Loucy (cell line): ENCODE measurements around the gene CHN1.

Experiments
- H2AFZ ChIP-seq: fragments of 200-600 bp; sonication (generic); 2 replicates; pipeline ENCODE4 v1.6.0; 2016; ENCODE audit warnings: antibody characterized with exemption, mild to moderate bottlenecking, low read length, moderate library complexity
- H3F3A ChIP-seq: fragments of 200-600 bp; 2 replicates; pipeline ENCODE4 v1.6.0; 2016; ENCODE audit warnings: antibody characterized with exemption, low read depth, mild to moderate bottlenecking
- H3K27me3 ChIP-seq: fragments of 200-600 bp; sonication (generic); 2 replicates; pipeline ENCODE4 v1.6.1; 2014; ENCODE audit warnings: low read length, mild to moderate bottlenecking; ENCODE audit not compliant: insufficient read depth, poor library complexity, severe bottlenecking
- H3K36me3 ChIP-seq: fragments of 200-600 bp; sonication (generic); 2 replicates; pipeline ENCODE4 v1.6.1; 2016; ENCODE audit warnings: low read length; ENCODE audit not compliant: insufficient read depth
- H3K4me1 ChIP-seq: fragments of 200-600 bp; sonication (generic); 2 replicates; pipeline ENCODE4 v1.5.1; 2014; ENCODE audit warnings: low read length, mild to moderate bottlenecking; ENCODE audit not compliant: insufficient read depth, poor library complexity, severe bottlenecking
- H3K4me2 ChIP-seq: fragments of 200-600 bp; sonication (generic); 2 replicates; pipeline ENCODE4 v1.6.0; 2014; ENCODE audit warnings: antibody characterized with exemption, low read length, low read depth, mild to moderate bottlenecking; ENCODE audit not compliant: poor library complexity, severe bottlenecking
- H3K4me3 ChIP-seq: fragments of 200-600 bp; sonication (generic); 2 replicates; pipeline ENCODE4 v1.5.1; 2014; ENCODE audit warnings: low read length, mild to moderate bottlenecking, mixed read lengths; ENCODE audit not compliant: poor library complexity, severe bottlenecking
- H3K79me2 ChIP-seq: fragments of 200-600 bp; sonication (generic); 2 replicates; pipeline ENCODE4 v1.6.1; 2014; ENCODE audit warnings: low read length; ENCODE audit not compliant: insufficient read depth
- H3K9ac ChIP-seq: fragments of 200-600 bp; sonication (generic); 2 replicates; pipeline ENCODE4 v1.6.0; 2014; ENCODE audit warnings: mild to moderate bottlenecking, low read depth, low read length, moderate library complexity; ENCODE audit not compliant: poor library complexity, severe bottlenecking
- H3K9me2 ChIP-seq: fragments of 200-600 bp; sonication (generic); replicated peaks from 2 replicates; pipeline ENCODE4 v1.6.1; 2016; ENCODE audit warnings: low read depth, low read length, mixed read lengths
- H3K9me3 ChIP-seq: fragments of 200-600 bp; sonication (generic); 2 replicates; pipeline ENCODE4 v1.6.1; 2014; ENCODE audit warnings: mild to moderate bottlenecking, antibody characterized with exemption, low read length, low read depth; ENCODE audit not compliant: insufficient read depth
- H4K20me1 ChIP-seq: fragments of 200-600 bp; sonication (generic); 2 replicates; pipeline ENCODE4 v1.6.0; 2014; ENCODE audit warnings: antibody characterized with exemption, low read length, mild to moderate bottlenecking; ENCODE audit not compliant: insufficient read depth, poor library complexity, severe bottlenecking
- CTCF ChIP-seq: fragments of 200-600 bp; sonication (generic); conservative IDR thresholded peaks from 2 replicates; pipeline ENCODE4 v1.5.1; 2014; ENCODE audit warnings: mild to moderate bottlenecking, antibody characterized with exemption, low read length
- EZH2phosphoT487 ChIP-seq: fragments of 200-600 bp; IDR thresholded peaks from 2 replicates; pipeline ENCODE4 v1.6.1; 2018; ENCODE audit warnings: antibody characterized with exemption, mild to moderate bottlenecking, moderate library complexity, borderline replicate concordance

The CHN1 gene

GRCh38 chr2:175004980-175005732 lies at the start of gene CHN1:
CHN1 (minus strand) TSS chr2:175005381; CDS start chr2:175004912, 469 bp downstream.
- H2AFZ ChIP-seq = no peak within 1 kb of the TSS

GRCh38 chr2:175054340-175054739 lies 49.2 kb upstream of the CHN1 start:
- no peaks in the 10 kb centered on the region for H3K36me3 ChIP-seq
- H3F3A ChIP-seq = no peaks in the 10 kb centered on the region
- H3K27me3 ChIP-seq = no peaks in the 10 kb centered on the region
- no peaks in the 10 kb centered on the region for H4K20me1 ChIP-seq
- no peaks in the 10 kb centered on the region for H3K9me3 ChIP-seq
- no peak overlapping the region for H3K4me3 ChIP-seq
- no peak overlapping the region for H3K9ac ChIP-seq
- H3K4me1 ChIP-seq = no peaks in the 10 kb centered on the region
- no peak overlapping the region for H2AFZ ChIP-seq
- H3K9me2 ChIP-seq = no peaks in the 10 kb centered on the region
- TF ChIP-seq CTCF = no peak
- TF ChIP-seq EZH2phosphoT487 = no peak
- H3K79me2 ChIP-seq = no peaks in the 10 kb centered on the region
- H3K4me2 ChIP-seq = no peak overlapping the region

More at GRCh38 chr2:175004980-175005732, at the start of gene CHN1:
- Histone ChIP-seq H3K4me2 (no peak within 1 kb of the TSS), H3K4me1 (no peaks in the 10 kb centered on the region), H3K4me3 (no peak within 1 kb of the TSS), H3K27me3 (no peaks in the 10 kb centered on the region), H3K79me2 (no peaks in the 10 kb centered on the region), H3K36me3 (no peaks in the 10 kb centered on the region), H3K9ac (no peak within 1 kb of the TSS), H3K9me3 (no peaks in the 10 kb centered on the region), H4K20me1 (no peaks in the 10 kb centered on the region), H3F3A (no peaks in the 10 kb centered on the region), H3K9me2 (no peaks in the 10 kb centered on the region)
- TF ChIP-seq CTCF (no peak), EZH2phosphoT487 (no peak)

GRCh38 chr2:175049661-175050060 lies 44.5 kb upstream of the CHN1 start:
- Histone ChIP-seq H3K4me2 (no peak overlapping the region), H3K36me3 (no peaks in the 10 kb centered on the region), H3K4me3 (no peak overlapping the region), H4K20me1 (no peaks in the 10 kb centered on the region), H3K79me2 (no peaks in the 10 kb centered on the region), H3K9me2 (no peaks in the 10 kb centered on the region), H2AFZ (no peak overlapping the region), H3K27me3 (no peaks in the 10 kb centered on the region), H3F3A (no peaks in the 10 kb centered on the region), H3K9ac (no peak overlapping the region), H3K9me3 (no peaks in the 10 kb centered on the region), H3K4me1 (no peaks in the 10 kb centered on the region)
- TF ChIP-seq CTCF (no peak), EZH2phosphoT487 (no peak)
